Heart left ventricle (tissue), 13 donors: ENCODE data around the gene DOCK9.

Experiments
- POLR2A ChIP-seq, 2 donors: fragments of 450-650 bp; IDR thresholded peaks; one replicate each; pipeline ENCODE4 v1.6.1; 2017; ENCODE audit warnings: antibody characterized with exemption in 2 of 2, mild to moderate bottlenecking in 2 of 2, moderate library complexity in 2 of 2
- TF ChIP-seq, protein P1 (sequence below), 12 donors: fragments of 200-600 bp; sonication (generic) in 4 of 12; IDR thresholded peaks; one replicate each; pipeline versions ENCODE4 v1.5.0 to v1.8.0; 2018 to 2022; ENCODE audit warnings: antibody characterized with exemption in 12 of 12, mild to moderate bottlenecking in 5 of 12
- donor health status: ischemic (EF 13 %, LVEDD 7.1; RV severe dilation, severe dysfunction).
- donor health status: DM: no; HTN: yes; CAD: no.
- donor health status: DM: no; HTN: no; CAD: no.
- donor health status: ischemic (EF 25% LVEDD 6.9; RV normal size, moderate dysfunction).
- donor health status: ischemic (EF 25% LVEDD 5.7; RV mildly dilated, moderate dysfunction).
- donor health status: ischemic (EF 35%, LVEDD 5.7; RV mildly dilated, moderate dysfunction).
- donor health status: nonischemic (EF 11% LVEDD 7.7; RV severe dilation, severe dysfunction).
- donor health status: DM: yes; HTN: yes; CAD: no.
- donor health status: PGD.
- donor health status: ischemic (EF 29% LVEDD 5.4; RV normal size, mild dysfunction).
- donor health status: nonischemic (EF 23%, LVEDD 6.1; RV moderate dilation, normal function).

DNA sequence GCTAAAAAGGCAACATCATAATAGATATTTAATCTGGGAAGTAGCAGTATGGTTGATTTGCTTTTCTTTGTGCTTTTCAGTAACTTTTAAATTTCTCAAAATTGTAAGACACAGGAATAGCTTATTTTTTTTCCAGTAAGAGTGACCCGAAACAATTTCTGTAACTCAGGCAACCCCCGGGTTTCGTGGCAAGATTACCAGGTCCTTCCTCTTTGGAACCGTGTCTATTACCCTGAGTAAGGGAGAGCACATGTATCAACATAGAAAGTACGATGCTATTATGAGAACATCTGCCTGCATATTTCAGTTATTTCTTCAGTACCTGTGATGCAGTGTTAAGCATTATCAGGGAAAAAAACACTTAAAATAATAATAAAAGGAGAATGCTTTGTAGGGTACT, 64.1 kb downstream of the DOCK9 start:
- TF ChIP-seq, protein P1, sequence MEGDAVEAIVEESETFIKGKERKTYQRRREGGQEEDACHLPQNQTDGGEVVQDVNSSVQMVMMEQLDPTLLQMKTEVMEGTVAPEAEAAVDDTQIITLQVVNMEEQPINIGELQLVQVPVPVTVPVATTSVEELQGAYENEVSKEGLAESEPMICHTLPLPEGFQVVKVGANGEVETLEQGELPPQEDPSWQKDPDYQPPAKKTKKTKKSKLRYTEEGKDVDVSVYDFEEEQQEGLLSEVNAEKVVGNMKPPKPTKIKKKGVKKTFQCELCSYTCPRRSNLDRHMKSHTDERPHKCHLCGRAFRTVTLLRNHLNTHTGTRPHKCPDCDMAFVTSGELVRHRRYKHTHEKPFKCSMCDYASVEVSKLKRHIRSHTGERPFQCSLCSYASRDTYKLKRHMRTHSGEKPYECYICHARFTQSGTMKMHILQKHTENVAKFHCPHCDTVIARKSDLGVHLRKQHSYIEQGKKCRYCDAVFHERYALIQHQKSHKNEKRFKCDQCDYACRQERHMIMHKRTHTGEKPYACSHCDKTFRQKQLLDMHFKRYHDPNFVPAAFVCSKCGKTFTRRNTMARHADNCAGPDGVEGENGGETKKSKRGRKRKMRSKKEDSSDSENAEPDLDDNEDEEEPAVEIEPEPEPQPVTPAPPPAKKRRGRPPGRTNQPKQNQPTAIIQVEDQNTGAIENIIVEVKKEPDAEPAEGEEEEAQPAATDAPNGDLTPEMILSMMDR (IDR thresholded peaks at IDR 0.05): no peak
- TF ChIP-seq POLR2A (IDR thresholded peaks at IDR 0.05): no peak
